ENCODE measurements around the gene CXADR.

CXADR gene

DNA sequence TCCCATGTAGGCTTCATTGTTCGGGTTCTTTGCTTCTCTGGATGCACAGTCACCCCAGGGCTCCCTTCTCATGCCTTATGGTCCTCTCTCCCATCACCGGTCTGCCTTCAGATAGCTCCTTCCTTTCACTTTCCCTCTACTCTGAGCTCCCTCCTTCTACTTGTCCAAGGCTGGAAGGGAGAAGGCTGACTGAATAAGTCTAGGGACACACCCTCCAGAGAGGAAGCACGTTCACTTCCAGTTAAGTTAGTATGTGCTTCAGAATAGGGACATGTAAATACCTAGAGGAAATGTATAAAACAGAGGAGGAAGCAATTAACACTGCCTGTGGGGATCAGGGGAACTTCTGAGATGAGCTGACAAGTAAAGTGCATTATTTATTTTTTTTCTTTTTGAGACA, 23.5 kb downstream of the CXADR start:
- no peak for TF ChIP-seq CTCF (IDR thresholded peaks at IDR 0.05; ENCODE audit: borderline replicate concordance, insufficient read depth, low read depth, low read length)
- H3K4me3 ChIP-seq (ENCODE audit: low read depth, low read length), result no peak overlapping the region

DNA sequence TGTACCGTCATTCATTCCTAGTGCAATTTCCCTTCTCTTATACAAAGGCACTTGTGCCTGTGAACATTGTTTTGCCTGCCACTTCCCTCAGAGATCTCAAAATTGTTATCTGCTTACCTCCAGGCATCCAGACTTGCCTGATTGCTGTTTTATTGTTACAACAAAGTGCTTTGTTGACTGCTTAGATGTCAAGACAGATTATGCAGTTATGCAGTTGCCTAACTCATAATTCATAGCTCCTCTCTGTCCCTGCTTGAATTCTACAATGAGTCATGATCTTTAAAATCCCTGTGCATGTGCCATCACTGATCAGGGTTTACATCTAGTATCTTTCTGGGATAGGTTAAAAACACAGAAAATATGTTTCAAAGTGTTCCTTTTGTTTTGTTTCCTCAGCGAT, 24.5 kb downstream of the CXADR start:
- no peak for TF ChIP-seq CTCF (IDR thresholded peaks at IDR 0.05; ENCODE audit: borderline replicate concordance, insufficient read depth, low read depth, low read length)
- H3K4me3 ChIP-seq (ENCODE audit: low read depth, low read length), result no peak overlapping the region

GRCh38 chr21:17538576-17538975, 25.7 kb downstream of the CXADR start:
- TF ChIP-seq CTCF (IDR thresholded peaks at IDR 0.05; ENCODE audit: borderline replicate concordance, insufficient read depth, low read depth, low read length), result no peak
- no peak overlapping the region for H3K4me3 ChIP-seq (ENCODE audit: low read depth, low read length)

DNA sequence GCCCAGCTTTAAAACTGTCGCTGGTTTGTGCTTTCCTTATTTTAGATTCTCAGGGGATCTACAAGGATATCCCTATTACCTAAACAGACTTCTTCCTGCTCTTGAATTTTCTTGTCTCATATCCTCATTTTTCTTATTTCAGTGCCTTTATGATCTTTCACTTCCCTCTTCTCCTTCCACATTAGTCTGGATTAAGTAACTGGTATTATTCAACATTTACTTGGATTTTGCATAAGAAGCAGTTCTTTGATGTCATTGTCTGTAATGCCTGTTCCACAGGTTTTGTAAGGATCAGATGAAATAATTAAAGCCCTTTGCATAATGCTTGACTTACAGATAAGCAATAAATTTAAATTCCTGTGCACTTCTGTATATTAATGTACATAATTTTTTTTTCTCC, 26.5 kb downstream of the CXADR start:
- TF ChIP-seq CTCF (IDR thresholded peaks at IDR 0.05; ENCODE audit: borderline replicate concordance, insufficient read depth, low read depth, low read length), result no peak
- H3K4me3 ChIP-seq (ENCODE audit: low read depth, low read length), result no peak overlapping the region

DNA sequence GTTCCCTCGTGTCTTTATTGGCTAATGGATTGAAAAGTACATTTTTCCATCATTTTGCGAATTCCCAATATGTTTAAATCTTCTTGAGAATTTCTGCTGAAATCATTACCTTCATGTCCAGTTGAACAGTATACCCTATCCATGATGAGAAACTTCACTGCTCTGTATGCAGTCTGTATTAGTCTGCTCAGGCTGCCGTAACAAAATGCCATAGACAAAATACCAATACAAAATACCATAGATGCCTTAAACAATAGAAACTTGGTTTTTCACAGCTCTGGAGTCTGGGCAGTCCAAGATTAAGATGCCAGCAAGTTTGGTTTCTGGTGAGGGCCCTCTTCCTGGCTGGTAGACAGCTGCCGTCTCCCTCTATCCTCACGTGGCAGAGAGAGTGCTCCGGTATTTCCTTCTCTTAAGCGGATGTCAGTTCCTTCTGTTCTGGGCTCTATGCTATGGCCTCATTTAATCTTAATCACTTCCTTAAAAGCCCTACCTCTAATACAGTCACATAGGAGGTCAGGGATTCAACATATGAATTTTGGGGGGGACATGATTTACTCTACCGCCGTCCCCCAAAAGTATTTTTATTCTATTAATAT, 27.0 kb downstream of the CXADR start:
- TF ChIP-seq CTCF (IDR thresholded peaks at IDR 0.05; ENCODE audit: borderline replicate concordance, insufficient read depth, low read depth, low read length), result no peak
- no peak overlapping the region for H3K4me3 ChIP-seq (ENCODE audit: low read depth, low read length)

DNA sequence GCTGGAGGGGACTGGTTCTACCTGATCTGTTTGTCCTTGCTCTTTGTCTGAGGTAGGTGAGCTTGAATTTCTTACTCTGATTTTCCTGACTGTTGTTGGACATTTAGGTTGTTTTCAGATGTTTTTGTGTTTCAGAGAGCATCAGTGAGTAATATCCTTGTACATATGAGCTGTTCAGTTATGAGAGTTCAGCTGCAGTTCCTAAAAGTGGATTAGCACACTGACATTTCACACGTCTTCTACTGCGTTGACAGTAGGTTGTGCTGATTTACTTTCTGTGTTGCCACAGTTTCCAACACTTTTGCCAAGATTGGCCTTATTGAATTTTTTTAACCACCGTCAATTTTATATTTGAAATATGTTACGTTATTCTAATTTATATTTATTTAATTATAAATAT, 27.7 kb downstream of the CXADR start:
- TF ChIP-seq CTCF (IDR thresholded peaks at IDR 0.05; ENCODE audit: borderline replicate concordance, insufficient read depth, low read depth, low read length), result no peak
- H3K4me3 ChIP-seq (ENCODE audit: low read depth, low read length), result no peak overlapping the region

DNA sequence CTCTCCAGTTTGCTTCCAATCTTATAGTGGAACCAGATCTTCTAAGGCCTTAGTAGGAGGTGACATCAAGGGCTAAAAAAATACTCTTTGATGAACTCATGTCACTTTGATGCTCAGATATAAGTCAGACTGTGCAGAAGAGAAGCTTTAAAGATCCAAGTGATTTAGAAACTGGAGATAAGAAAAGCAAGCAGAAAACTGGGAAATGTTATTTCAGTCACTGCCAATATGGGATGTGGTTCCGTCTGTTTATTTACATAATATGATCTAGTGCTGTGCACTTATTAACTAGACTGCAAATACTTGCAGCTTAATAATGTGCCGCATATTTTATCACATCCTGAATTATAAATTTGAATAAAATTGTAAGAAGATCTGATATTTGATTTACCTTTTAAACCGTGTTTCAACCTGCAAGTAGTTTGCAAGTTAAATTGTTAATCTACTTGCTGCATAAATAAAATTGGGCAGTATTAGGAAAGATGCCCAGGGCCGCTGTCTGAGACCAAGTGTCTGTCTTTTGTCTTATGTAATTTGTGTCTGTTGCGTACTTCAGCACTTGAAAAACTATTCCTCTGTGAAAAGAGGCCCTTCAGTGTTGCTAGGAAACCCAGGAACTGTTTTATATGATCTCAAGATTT, 29.6 kb downstream of the CXADR start:
- no peak overlapping the region for H3K4me3 ChIP-seq (ENCODE audit: low read depth, low read length)
- no peak for TF ChIP-seq CTCF (IDR thresholded peaks at IDR 0.05; ENCODE audit: borderline replicate concordance, insufficient read depth, low read depth, low read length)

Data from GM12875 (cell line).